Heart right ventricle (tissue), 16 donors: ENCODE results near the gene SCYL3. TPM values are rescaled to one million over a fixed set of nuclear protein-coding genes. Genes with fewer than 3 reads are reported as not detected.

Experiments
- ATAC-seq, 8 donors: fragments of 200-7000 bp; cut with Tn5 transposase; one replicate each; pipeline ENCODE4 v1.9.1; 2020; ENCODE audit warnings: mild to moderate bottlenecking in 8 of 8, moderate library complexity in 8 of 8, moderate number of reproducible peaks in 1 of 8
- DNase-seq, 2 donors: peaks; one replicate each; pipeline ENCODE4 v3.0.0-alpha.2; 2020
- H3K27ac ChIP-seq, 10 donors: fragments of 200-600 bp; sonication (generic) in 2 of 10; one replicate each; pipeline versions ENCODE4 v1.5.0 to v1.8.0; 2020 to 2022; ENCODE audit warnings: mild to moderate bottlenecking in 3 of 10
- H3K27me3 ChIP-seq, 7 donors: fragments of 200-600 bp; one replicate each; pipeline ENCODE4 v1.8.0; 2021 to 2022; ENCODE audit warnings: mild to moderate bottlenecking in 2 of 7
- H3K36me3 ChIP-seq, 9 donors: fragments of 200-600 bp; sonication (generic) in 1 of 9; one replicate each; pipeline versions ENCODE4 v1.5.0 to v1.8.0; 2020 to 2022; ENCODE audit warnings: mild to moderate bottlenecking in 2 of 9
- H3K4me1 ChIP-seq, 9 donors: fragments of 200-600 bp; sonication (generic) in 1 of 9; one replicate each; pipeline versions ENCODE4 v1.5.0 to v1.8.0; 2020 to 2022; ENCODE audit warnings: mild to moderate bottlenecking in 4 of 9
- H3K4me3 ChIP-seq, 10 donors: fragments of 200-600 bp; sonication (generic) in 2 of 10; one replicate each; pipeline versions ENCODE4 v1.5.0 to v1.8.0; 2020 to 2022; ENCODE audit warnings: mild to moderate bottlenecking in 7 of 10, moderate library complexity in 2 of 10
- H3K9me3 ChIP-seq, 11 donors: fragments of 200-600 bp in 10 of 11; sonication (generic) in 2 of 11; one replicate each; pipeline versions ENCODE4 v1.5.0 to v1.8.0; 2013 to 2022; ENCODE audit warnings: mild to moderate bottlenecking in 2 of 11, control low read depth in 1 of 11, moderate library complexity in 1 of 11
- WGBS, 2 donors: extraction: QIAGEN DNeasy Blood & Tissue Kit; methylation state at CpG; one replicate each; pipeline ENCODE4 v1.1.7; 2013; ENCODE audit warnings: inconsistent platforms in 1 of 2; 5-methylcytosine and 5-hydroxymethylcytosine counted together
- intact Hi-C, 10 donors: fragments of 100-400 bp; cut with DNase I; formaldehyde crosslinking; loops; one replicate each; pipeline versions ENCODE4 v1.11.1 to v1.14.2; 2022
- polyA plus RNA-seq, 2 donors: library from polyadenylated mRNA; stranded (reverse); fragments of 200-250 nt; gene quantifications; one replicate each; pipeline ENCODE4 v1.2.3, GENCODE V29; 2013
- total RNA-seq, 10 donors: library from RNA; stranded (reverse); fragmentation: NEBNext Ultra II Directional in 3 of 10; extraction: Animal tissue kit (Norgen Biotek cat#: 25700) in 3 of 10; gene quantifications; one replicate each; pipeline versions ENCODE4 v1.2.1 to v1.2.4, GENCODE V29; 2021 to 2023
- TF ChIP-seq, protein P1 (sequence below), 9 donors: fragments of 200-600 bp; sonication (generic) in 2 of 9; IDR thresholded peaks; one replicate each; pipeline versions ENCODE4 v1.5.0 to v1.8.0; 2021 to 2022; ENCODE audit warnings: antibody characterized with exemption in 9 of 9, mild to moderate bottlenecking in 5 of 9, moderate library complexity in 1 of 9
- donor health status: Arrhythmogenic right ventricular cardiomyopathy.
- donor health status: ischemic (EF 13 %, LVEDD 7.1; RV severe dilation, severe dysfunction).
- donor health status: healthy with polysubstance abuse.
- donor health status: DM: no; HTN: yes; CAD: no.
- donor health status: DM: no; HTN: no; CAD: no.
- donor health status: ischemic (EF 25% LVEDD 6.9; RV normal size, moderate dysfunction).
- donor health status: ischemic (EF 25% LVEDD 5.7; RV mildly dilated, moderate dysfunction).
- donor health status: healthy.
- donor health status: DM: yes; HTN: yes; CAD: no.
- donor health status: Ischemic cardiomyopathy.
- donor health status: ischemic (EF 35%, LVEDD 5.7; RV mildly dilated, moderate dysfunction).
- donor health status: nonischemic (EF 11% LVEDD 7.7; RV severe dilation, severe dysfunction).
- donor health status: DM: yes; HTN: yes; CAD: no.
- donor health status: PGD.
- donor health status: ischemic (EF 29% LVEDD 5.4; RV normal size, mild dysfunction).
- donor health status: nonischemic (EF 23%, LVEDD 6.1; RV moderate dilation, normal function).

SCYL3 gene
- total and polyA plus RNA-seq, 12 donors, result 2.4 to 8.9 (median 5.7) TPM

DNA sequence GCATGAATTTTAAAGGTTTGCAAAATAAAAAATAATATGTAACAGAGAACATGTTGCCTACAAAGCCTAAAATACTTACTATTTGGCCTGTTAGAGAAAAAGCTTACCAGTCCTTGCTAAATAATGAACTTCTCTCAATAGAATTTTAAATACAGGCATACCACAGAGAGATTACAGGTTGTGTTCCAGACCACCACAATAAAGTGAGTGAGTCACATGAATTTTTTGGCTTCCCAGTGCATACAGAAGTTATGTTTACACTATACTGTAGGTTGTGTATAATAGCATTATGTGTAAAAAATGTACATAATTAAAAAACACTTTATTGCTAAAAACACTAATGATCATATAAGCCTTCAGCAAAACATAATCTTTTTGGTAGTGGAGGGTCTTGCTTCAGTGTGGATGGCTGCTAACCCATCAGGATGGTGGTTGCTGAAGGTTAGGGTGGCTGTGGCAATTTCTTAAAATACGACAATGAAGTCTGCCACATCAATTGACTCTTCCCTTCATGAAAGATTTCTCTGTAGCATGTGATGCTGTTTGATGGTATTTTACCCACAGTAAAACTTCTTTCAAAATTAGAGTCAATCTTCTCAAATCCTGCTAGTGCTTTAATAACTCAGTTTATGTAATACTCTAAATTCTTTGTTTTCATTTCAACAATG is 48.6 kb downstream of the SCYL3 start:
- peaks cover 0 to 4% (median 0%) of the 10 kb centered on the region in 11 donors for H3K9me3 ChIP-seq
- no peak overlapping the region for H3K4me3 ChIP-seq
- intact Hi-C loops, result no loop called here
- no peak for DNase-seq
- ATAC-seq, result no peak
- H3K27ac ChIP-seq, result no peak overlapping the region
- H3K27me3 ChIP-seq, result no peaks in the 10 kb centered on the region
- TF ChIP-seq, protein P1, sequence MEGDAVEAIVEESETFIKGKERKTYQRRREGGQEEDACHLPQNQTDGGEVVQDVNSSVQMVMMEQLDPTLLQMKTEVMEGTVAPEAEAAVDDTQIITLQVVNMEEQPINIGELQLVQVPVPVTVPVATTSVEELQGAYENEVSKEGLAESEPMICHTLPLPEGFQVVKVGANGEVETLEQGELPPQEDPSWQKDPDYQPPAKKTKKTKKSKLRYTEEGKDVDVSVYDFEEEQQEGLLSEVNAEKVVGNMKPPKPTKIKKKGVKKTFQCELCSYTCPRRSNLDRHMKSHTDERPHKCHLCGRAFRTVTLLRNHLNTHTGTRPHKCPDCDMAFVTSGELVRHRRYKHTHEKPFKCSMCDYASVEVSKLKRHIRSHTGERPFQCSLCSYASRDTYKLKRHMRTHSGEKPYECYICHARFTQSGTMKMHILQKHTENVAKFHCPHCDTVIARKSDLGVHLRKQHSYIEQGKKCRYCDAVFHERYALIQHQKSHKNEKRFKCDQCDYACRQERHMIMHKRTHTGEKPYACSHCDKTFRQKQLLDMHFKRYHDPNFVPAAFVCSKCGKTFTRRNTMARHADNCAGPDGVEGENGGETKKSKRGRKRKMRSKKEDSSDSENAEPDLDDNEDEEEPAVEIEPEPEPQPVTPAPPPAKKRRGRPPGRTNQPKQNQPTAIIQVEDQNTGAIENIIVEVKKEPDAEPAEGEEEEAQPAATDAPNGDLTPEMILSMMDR (IDR thresholded peaks at IDR 0.05), result no peak
- 97 to 100% methylated on average over 1 of the region's 1 CpG for WGBS, 2 donors
- peaks cover 0 to 7% (median 0%) of the 10 kb centered on the region in 9 donors for H3K4me1 ChIP-seq
- H3K36me3 ChIP-seq, result peaks cover 0 to 92% (median 20%) of the 10 kb centered on the region in 9 donors

DNA sequence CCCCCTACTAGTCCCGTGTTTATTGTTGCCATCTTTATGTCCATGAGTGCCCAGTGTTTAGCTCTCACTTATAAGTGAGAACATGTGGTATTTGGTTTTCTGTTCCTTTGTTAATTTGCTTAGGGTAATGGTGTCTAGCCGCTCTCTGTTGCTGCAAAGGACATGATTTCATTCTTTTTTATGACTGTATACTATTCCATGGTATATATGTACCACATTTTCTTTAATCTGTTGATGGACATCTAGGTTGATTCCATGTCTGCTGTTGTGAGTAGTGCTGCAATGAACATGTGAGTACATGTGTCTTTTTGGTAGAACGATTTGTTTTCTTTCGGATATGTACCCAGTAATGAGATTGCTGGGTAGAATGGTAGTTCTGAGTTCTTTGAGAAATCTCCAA is 54.8 kb downstream of the SCYL3 start:
- no peak overlapping the region for H3K4me3 ChIP-seq
- peaks cover 0 to 18% (median 0%) of the 10 kb centered on the region in 11 donors for H3K9me3 ChIP-seq
- DNase-seq (no peak), ATAC-seq (no peak)
- TF ChIP-seq, protein P1 (IDR thresholded peaks at IDR 0.05), result no peak
- no peak overlapping the region for H3K27ac ChIP-seq
- no peaks in the 10 kb centered on the region for H3K4me1 ChIP-seq
- 97 to 99% methylated on average over 4 of the region's 4 CpGs for WGBS, 2 donors
- intact Hi-C loops, result no loop called here
- H3K27me3 ChIP-seq, result no peaks in the 10 kb centered on the region
- H3K36me3 ChIP-seq, result peaks cover 0 to 74% (median 5%) of the 10 kb centered on the region in 9 donors

DNA sequence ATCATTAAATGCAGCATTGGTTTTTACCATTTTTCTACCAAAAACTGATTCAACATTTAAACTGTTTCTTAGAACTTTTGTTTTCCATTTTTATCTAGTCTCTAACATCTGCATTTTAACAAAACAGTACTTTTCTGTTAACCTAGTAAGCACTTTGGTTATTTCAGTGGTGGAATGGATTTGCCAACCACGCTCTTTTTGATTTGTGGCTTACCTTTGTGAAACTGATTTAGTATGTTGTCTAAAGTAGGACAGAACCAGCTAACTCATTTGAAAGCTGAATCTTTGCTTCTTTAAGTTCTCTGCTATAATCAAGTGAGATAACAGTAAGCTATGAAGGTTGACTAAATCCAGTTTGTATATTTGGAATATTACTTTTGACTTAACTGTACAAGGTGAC is 57.5 kb downstream of the SCYL3 start:
- ATAC-seq, result no peak
- no peaks in the 10 kb centered on the region for H3K27me3 ChIP-seq
- peaks cover 0 to 81% (median 5%) of the 10 kb centered on the region in 9 donors for H3K36me3 ChIP-seq
- no peak overlapping the region for H3K4me3 ChIP-seq
- H3K4me1 ChIP-seq, result no peaks in the 10 kb centered on the region
- intact Hi-C loops, result no loop called here
- H3K9me3 ChIP-seq, result peaks cover 0 to 18% (median 0%) of the 10 kb centered on the region in 11 donors
- TF ChIP-seq, protein P1 (IDR thresholded peaks at IDR 0.05), result no peak
- H3K27ac ChIP-seq, result no peak overlapping the region
- DNase-seq, result no peak
- 100% methylated on average over 1 of the region's 1 CpG for WGBS, 2 donors

DNA sequence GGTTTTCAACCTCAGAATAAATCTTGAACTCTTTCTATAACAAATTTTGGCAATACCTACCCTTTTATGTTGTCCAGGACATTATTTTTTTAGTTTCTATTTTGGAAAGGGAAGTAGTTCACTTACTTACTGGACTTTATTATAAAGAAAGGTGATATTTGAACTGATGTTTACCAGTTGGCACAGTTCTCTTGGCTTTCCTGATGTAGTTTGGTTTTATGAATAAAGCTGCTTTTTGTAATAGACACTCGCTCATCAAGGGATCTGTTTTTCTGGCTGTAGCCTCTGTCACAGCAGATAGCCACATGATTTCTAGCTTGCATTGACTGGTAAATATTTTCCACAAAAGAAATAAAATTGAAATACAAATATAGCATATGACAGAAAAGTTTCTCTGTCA is 58.0 kb downstream of the SCYL3 start:
- peaks cover 0 to 18% (median 0%) of the 10 kb centered on the region in 11 donors for H3K9me3 ChIP-seq
- 87 to 92% methylated on average over 1 of the region's 1 CpG for WGBS, 2 donors
- intact Hi-C loops, result no loop called here

More for the DNA sequence above, 58.0 kb downstream of the SCYL3 start:
- Histone ChIP-seq H3K27ac (no peak overlapping the region), H3K4me3 (no peak overlapping the region), H3K4me1 (no peaks in the 10 kb centered on the region), H3K36me3 (peaks cover 0 to 82% (median 5%) of the 10 kb centered on the region in 9 donors), H3K27me3 (no peaks in the 10 kb centered on the region)
- TF ChIP-seq, protein P1 (IDR thresholded peaks at IDR 0.05), result no peak
- DNase-seq, result no peak
- ATAC-seq, result no peak
